ENCODE data around the gene CCNT1. TPM values are rescaled to one million over a fixed set of nuclear protein-coding genes. Genes with fewer than 3 reads are reported as not detected.

CCNT1 gene
- total RNA-seq, 1 experiment from 2014 or later, result 69.4 TPM

DNA sequence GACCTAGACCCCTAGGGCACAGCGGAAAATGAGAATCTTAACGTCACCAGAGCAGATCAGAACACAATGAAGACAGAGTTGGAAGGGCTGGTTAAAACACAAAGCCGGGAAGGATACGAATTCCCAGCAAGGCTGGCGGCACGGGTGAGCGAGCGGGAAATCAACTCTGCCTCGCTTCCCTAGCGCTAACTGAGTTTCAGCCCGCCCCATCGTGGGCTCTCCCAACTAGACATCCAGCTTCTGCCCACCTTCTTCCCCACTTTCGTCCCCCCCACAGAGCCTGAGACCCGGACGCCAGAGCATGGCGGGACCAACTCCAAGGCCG, 377 bp downstream of the CCNT1 start:
- POLR2A ChIA-PET, result no interaction called here

More for the DNA sequence above, 377 bp downstream of the CCNT1 start:
- H3K36me3 ChIP-seq (ENCODE audit: control insufficient read depth in 1 of 2, insufficient read depth in 2 of 2, low read length in 2 of 2), result peaks cover 16 to 23% of the 10 kb centered on the region in 2 experiments
- H3K79me2 ChIP-seq (ENCODE audit: insufficient read depth, low read length), result peaks cover 53% of the 10 kb centered on the region
- no peak for DNase-seq (ENCODE audit: low read depth, low spot score)
- peak overlapping the region; percentile 89 for H3K27ac ChIP-seq (ENCODE audit: low read depth, low read length)
- H3K4me1 ChIP-seq (ENCODE audit: control insufficient read depth in 1 of 2, insufficient read depth in 2 of 2, low read length in 2 of 2), result peaks cover 4 to 20% of the 10 kb centered on the region in 2 experiments; a peak in 3 of 4 replicates
- BruUV-seq (replicated peaks), result TSS peak; percentile 73
- H2AFZ ChIP-seq (ENCODE audit: low read depth, low read length, poor library complexity, severe bottlenecking), result no peak overlapping the region
- no peak for ATAC-seq
- peak overlapping the region; percentile 94 for H3K4me2 ChIP-seq (ENCODE audit: low read length)
- H3K27me3 ChIP-seq (ENCODE audit: insufficient read depth, low read length), result no peaks in the 10 kb centered on the region
- H4K20me1 ChIP-seq (ENCODE audit: insufficient read depth), result no peaks in the 10 kb centered on the region
- H3K4me3 ChIP-seq (replicated peaks in 1 of 2; ENCODE audit: low read depth in 1 of 2, low read length in 2 of 2), result peak overlapping the region; percentile 81 to 97
- TF ChIP-seq EGR1 (IDR thresholded peaks at IDR 0.05; ENCODE audit: low read depth) (no peak), MAX (IDR thresholded peaks at IDR 0.05) (no peak), JUND (IDR thresholded peaks at IDR 0.05) (no peak), ELF1 (IDR thresholded peaks at IDR 0.05; ENCODE audit: borderline replicate concordance, low read depth) (no peak), TCF7L2 (IDR thresholded peaks at IDR 0.05; ENCODE audit: borderline replicate concordance, extremely low read depth, insufficient read depth, insufficient read length) (no peak), CEBPB (IDR thresholded peaks at IDR 0.05; ENCODE audit: low read depth) (no peak), ATF3 (IDR thresholded peaks at IDR 0.05) (no peak), POLR2A (IDR thresholded peaks at IDR 0.05; ENCODE audit: borderline replicate concordance, extremely low read depth, insufficient read depth, insufficient read length) (no peak), SIN3A (IDR thresholded peaks at IDR 0.05; ENCODE audit: low read depth) (no peak)
- TF ChIP-seq, protein P1, sequence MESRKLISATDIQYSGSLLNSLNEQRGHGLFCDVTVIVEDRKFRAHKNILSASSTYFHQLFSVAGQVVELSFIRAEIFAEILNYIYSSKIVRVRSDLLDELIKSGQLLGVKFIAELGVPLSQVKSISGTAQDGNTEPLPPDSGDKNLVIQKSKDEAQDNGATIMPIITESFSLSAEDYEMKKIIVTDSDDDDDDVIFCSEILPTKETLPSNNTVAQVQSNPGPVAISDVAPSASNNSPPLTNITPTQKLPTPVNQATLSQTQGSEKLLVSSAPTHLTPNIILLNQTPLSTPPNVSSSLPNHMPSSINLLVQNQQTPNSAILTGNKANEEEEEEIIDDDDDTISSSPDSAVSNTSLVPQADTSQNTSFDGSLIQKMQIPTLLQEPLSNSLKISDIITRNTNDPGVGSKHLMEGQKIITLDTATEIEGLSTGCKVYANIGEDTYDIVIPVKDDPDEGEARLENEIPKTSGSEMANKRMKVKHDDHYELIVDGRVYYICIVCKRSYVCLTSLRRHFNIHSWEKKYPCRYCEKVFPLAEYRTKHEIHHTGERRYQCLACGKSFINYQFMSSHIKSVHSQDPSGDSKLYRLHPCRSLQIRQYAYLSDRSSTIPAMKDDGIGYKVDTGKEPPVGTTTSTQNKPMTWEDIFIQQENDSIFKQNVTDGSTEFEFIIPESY (IDR thresholded peaks at IDR 0.05; ENCODE audit: extremely low read depth, insufficient replicate concordance, low read length), result no peak
- peak overlapping the region; percentile 89 for H3K9ac ChIP-seq (ENCODE audit: low read length)
- ChIA-PET RAD21 (ENCODE audit: low non-redundant PET in 1 of 2, low total read pairs in 2 of 2, uncharacterized antibody in 2 of 2, unreplicated experiment in 2 of 2) (no interaction called here), CTCF (no interaction called here)
- intact Hi-C loops (cut with micrococcal nuclease), result loop anchor here (2.0 kb wide), 1 partner anchor 33 kb away; the partner anchor contains the start of gene KANSL2
- peaks cover 0 to 8% of the 10 kb centered on the region in 2 experiments; a peak in 2 of 4 replicates for H3K9me3 ChIP-seq (ENCODE audit: control insufficient read depth in 1 of 2, insufficient read depth in 1 of 2, low read depth in 1 of 2, low read length in 2 of 2)
- no peaks in the 10 kb centered on the region for H3K9me2 ChIP-seq (ENCODE audit: insufficient read depth)
